ENCODE results near the gene PLSCR2. TPM values are rescaled to one million over a fixed set of nuclear protein-coding genes. Genes with fewer than 3 reads are reported as not detected.
"Not testable (repeated sequence)": the region's sequence is repeated elsewhere in the genome, so short reads cannot be mapped to it uniquely, and the experiment has no call there.

The PLSCR2 gene
- total and polyA plus RNA-seq, 4 donors, result 0.22 to 0.30 TPM; not detected in 2

- no peaks in the 10 kb centered on the region for H3K9me3 ChIP-seq (ENCODE audit: control insufficient read depth, insufficient read depth, low read length)
- no peak overlapping the region for H3K27ac ChIP-seq (ENCODE audit: low read depth, low read length)
- DNase-seq (ENCODE audit: low read depth in 4 of 6, low spot score in 6 of 6), result no peak
- 86% methylated on average over 1 of the region's 1 CpG for WGBS (ENCODE audit: insufficient coverage)
- H3K4me3 ChIP-seq (ENCODE audit: low read depth, low read length), result no peak overlapping the region
- no peaks in the 10 kb centered on the region for H3K36me3 ChIP-seq (ENCODE audit: control insufficient read depth, insufficient read depth, low read length)
- H3K27me3 ChIP-seq (ENCODE audit: control insufficient read depth, insufficient read depth, low read length), result no peaks in the 10 kb centered on the region
- H3K4me1 ChIP-seq (ENCODE audit: control insufficient read depth, insufficient read depth, low read length), result no peaks in the 10 kb centered on the region
Measured at GRCh38 chr3:146425341-146425740, 44.0 kb downstream of the PLSCR2 start.

GRCh38 chr3:146421819-146422759 lies 47.3 kb downstream of the PLSCR2 start:
- no peak for DNase-seq (ENCODE audit: low read depth in 4 of 6, low spot score in 6 of 6)
- Histone ChIP-seq H3K9me3 (ENCODE audit: control insufficient read depth, insufficient read depth, low read length) (no peaks in the 10 kb centered on the region), H3K4me1 (ENCODE audit: control insufficient read depth, insufficient read depth, low read length) (no peaks in the 10 kb centered on the region), H3K27me3 (ENCODE audit: control insufficient read depth, insufficient read depth, low read length) (no peaks in the 10 kb centered on the region), H3K27ac (ENCODE audit: low read depth, low read length) (no peak overlapping the region), H3K36me3 (ENCODE audit: control insufficient read depth, insufficient read depth, low read length) (no peaks in the 10 kb centered on the region), H3K4me3 (ENCODE audit: low read depth, low read length) (no peak overlapping the region)
- WGBS (ENCODE audit: insufficient coverage), result no CpG with 5 or more reads among the region's 5 CpGs

- Histone ChIP-seq H3K4me3 (ENCODE audit: low read depth, low read length) (no peak overlapping the region), H3K27ac (ENCODE audit: low read depth, low read length) (no peak overlapping the region), H3K36me3 (ENCODE audit: control insufficient read depth, insufficient read depth, low read length) (no peaks in the 10 kb centered on the region), H3K27me3 (ENCODE audit: control insufficient read depth, insufficient read depth, low read length) (no peaks in the 10 kb centered on the region), H3K4me1 (ENCODE audit: control insufficient read depth, insufficient read depth, low read length) (no peaks in the 10 kb centered on the region), H3K9me3 (ENCODE audit: control insufficient read depth, insufficient read depth, low read length) (no peaks in the 10 kb centered on the region)
- WGBS (ENCODE audit: insufficient coverage), result no CpG with 5 or more reads among the region's 2 CpGs
- no peak for DNase-seq (ENCODE audit: low read depth in 4 of 6, low spot score in 6 of 6)
Measured at GRCh38 chr3:146416366-146416765, 53.0 kb downstream of the PLSCR2 start.

GRCh38 chr3:146414010-146414409 lies 55.4 kb downstream of the PLSCR2 start:
- Histone ChIP-seq H3K27ac (ENCODE audit: low read depth, low read length) (no peak overlapping the region), H3K36me3 (ENCODE audit: control insufficient read depth, insufficient read depth, low read length) (no peaks in the 10 kb centered on the region), H3K9me3 (ENCODE audit: control insufficient read depth, insufficient read depth, low read length) (no peaks in the 10 kb centered on the region), H3K4me1 (ENCODE audit: control insufficient read depth, insufficient read depth, low read length) (no peaks in the 10 kb centered on the region), H3K4me3 (ENCODE audit: low read depth, low read length) (no peak overlapping the region), H3K27me3 (ENCODE audit: control insufficient read depth, insufficient read depth, low read length) (no peaks in the 10 kb centered on the region)
- WGBS (ENCODE audit: insufficient coverage), result 100% methylated on average over 1 of the region's 1 CpG
- DNase-seq (ENCODE audit: low read depth in 4 of 6, low spot score in 6 of 6), result no peak

GRCh38 chr3:146412711-146413110 lies 56.6 kb downstream of the PLSCR2 start:
- H3K27me3 ChIP-seq (ENCODE audit: control insufficient read depth, insufficient read depth, low read length); H3K4me1 ChIP-seq (ENCODE audit: control insufficient read depth, insufficient read depth, low read length): not testable (repeated sequence)
- 94% methylated on average over 5 of the region's 5 CpGs for WGBS (ENCODE audit: insufficient coverage)

GRCh38 chr3:146407956-146408355 lies 61.4 kb downstream of the PLSCR2 start:
- no peaks in the 10 kb centered on the region for H3K4me1 ChIP-seq (ENCODE audit: control insufficient read depth, insufficient read depth, low read length)
- H3K27me3 ChIP-seq (ENCODE audit: control insufficient read depth, insufficient read depth, low read length), result no peaks in the 10 kb centered on the region
- no peaks in the 10 kb centered on the region for H3K36me3 ChIP-seq (ENCODE audit: control insufficient read depth, insufficient read depth, low read length)
- no peak for DNase-seq (ENCODE audit: low read depth in 4 of 6, low spot score in 6 of 6)
- H3K27ac ChIP-seq (ENCODE audit: low read depth, low read length), result no peak overlapping the region
- no peaks in the 10 kb centered on the region for H3K9me3 ChIP-seq (ENCODE audit: control insufficient read depth, insufficient read depth, low read length)
- WGBS (ENCODE audit: insufficient coverage), result 88% methylated on average over 6 of the region's 7 CpGs
- no peak overlapping the region for H3K4me3 ChIP-seq (ENCODE audit: low read depth, low read length)

More at GRCh38 chr3:146412711-146413110, 56.6 kb downstream of the PLSCR2 start:
- H3K27ac ChIP-seq (ENCODE audit: low read depth, low read length); H3K9me3 ChIP-seq (ENCODE audit: control insufficient read depth, insufficient read depth, low read length); H3K4me3 ChIP-seq (ENCODE audit: low read depth, low read length); DNase-seq (ENCODE audit: low read depth in 4 of 6, low spot score in 6 of 6); H3K36me3 ChIP-seq (ENCODE audit: control insufficient read depth, insufficient read depth, low read length): not testable (repeated sequence)

GRCh38 chr3:146404436-146404835 lies 64.9 kb downstream of the PLSCR2 start:
- Histone ChIP-seq H3K4me1 (ENCODE audit: control insufficient read depth, insufficient read depth, low read length) (no peaks in the 10 kb centered on the region), H3K27ac (ENCODE audit: low read depth, low read length) (no peak overlapping the region), H3K4me3 (ENCODE audit: low read depth, low read length) (no peak overlapping the region), H3K9me3 (ENCODE audit: control insufficient read depth, insufficient read depth, low read length) (no peaks in the 10 kb centered on the region), H3K36me3 (ENCODE audit: control insufficient read depth, insufficient read depth, low read length) (no peaks in the 10 kb centered on the region), H3K27me3 (ENCODE audit: control insufficient read depth, insufficient read depth, low read length) (no peaks in the 10 kb centered on the region)
- no peak for DNase-seq (ENCODE audit: low read depth in 4 of 6, low spot score in 6 of 6)

GRCh38 chr3:146403792-146404191 lies 65.6 kb downstream of the PLSCR2 start:
- no peaks in the 10 kb centered on the region for H3K4me1 ChIP-seq (ENCODE audit: control insufficient read depth, insufficient read depth, low read length)
- no peak for DNase-seq (ENCODE audit: low read depth in 4 of 6, low spot score in 6 of 6)
- 92% methylated on average over 3 of the region's 3 CpGs for WGBS (ENCODE audit: insufficient coverage)

GRCh38 chr3:146396792-146397191 lies 72.6 kb downstream of the PLSCR2 start:
- DNase-seq (ENCODE audit: low read depth in 4 of 6, low spot score in 6 of 6), result no peak
- H3K27me3 ChIP-seq (ENCODE audit: control insufficient read depth, insufficient read depth, low read length), result no peaks in the 10 kb centered on the region
- H3K27ac ChIP-seq (ENCODE audit: low read depth, low read length), result no peak overlapping the region
- H3K36me3 ChIP-seq (ENCODE audit: control insufficient read depth, insufficient read depth, low read length), result no peaks in the 10 kb centered on the region
- H3K4me1 ChIP-seq (ENCODE audit: control insufficient read depth, insufficient read depth, low read length), result no peaks in the 10 kb centered on the region
- no CpG with 5 or more reads among the region's 4 CpGs for WGBS (ENCODE audit: insufficient coverage)
- H3K4me3 ChIP-seq (ENCODE audit: low read depth, low read length), result no peak overlapping the region
- no peaks in the 10 kb centered on the region for H3K9me3 ChIP-seq (ENCODE audit: control insufficient read depth, insufficient read depth, low read length)

More at GRCh38 chr3:146403792-146404191, 65.6 kb downstream of the PLSCR2 start:
- no peaks in the 10 kb centered on the region for H3K27me3 ChIP-seq (ENCODE audit: control insufficient read depth, insufficient read depth, low read length)
- no peak overlapping the region for H3K4me3 ChIP-seq (ENCODE audit: low read depth, low read length)
- no peaks in the 10 kb centered on the region for H3K9me3 ChIP-seq (ENCODE audit: control insufficient read depth, insufficient read depth, low read length)
- H3K27ac ChIP-seq (ENCODE audit: low read depth, low read length), result no peak overlapping the region
- no peaks in the 10 kb centered on the region for H3K36me3 ChIP-seq (ENCODE audit: control insufficient read depth, insufficient read depth, low read length)

- Histone ChIP-seq H3K36me3 (ENCODE audit: control insufficient read depth, insufficient read depth, low read length) (no peaks in the 10 kb centered on the region), H3K4me3 (ENCODE audit: low read depth, low read length) (no peak overlapping the region), H3K27me3 (ENCODE audit: control insufficient read depth, insufficient read depth, low read length) (no peaks in the 10 kb centered on the region), H3K27ac (ENCODE audit: low read depth, low read length) (no peak overlapping the region), H3K4me1 (ENCODE audit: control insufficient read depth, insufficient read depth, low read length) (no peaks in the 10 kb centered on the region), H3K9me3 (ENCODE audit: control insufficient read depth, insufficient read depth, low read length) (no peaks in the 10 kb centered on the region)
- WGBS (ENCODE audit: insufficient coverage), result no CpG with 5 or more reads among the region's 2 CpGs
- DNase-seq (ENCODE audit: low read depth in 4 of 6, low spot score in 6 of 6), result no peak
Measured at GRCh38 chr3:146395164-146395563, 74.2 kb downstream of the PLSCR2 start.

Data from spinal cord (tissue), 10 donors.